Mucosa of descending colon (tissue), 3 donors: Measurements from ENCODE around the gene PHF21A. TPM values are rescaled to one million over a fixed set of nuclear protein-coding genes. Genes with fewer than 3 reads are reported as not detected.

ENCODE experiments used
- ATAC-seq: fragments of 200-7000 bp; cut with Tn5 transposase; one replicate; pipeline ENCODE4 v1.9.1; 2020; ENCODE audit warnings: mild to moderate bottlenecking, moderate library complexity
- DNase-seq, 3 donors: peaks; one replicate each; pipeline ENCODE4 v3.0.0-alpha.2; 2020
- H3K36me3 ChIP-seq: fragments of 200-600 bp; one replicate; pipeline ENCODE4 v1.8.0; 2021; ENCODE audit warnings: low read depth, mild to moderate bottlenecking
- H3K4me1 ChIP-seq: fragments of 200-600 bp; one replicate; pipeline ENCODE4 v1.8.0; 2021; ENCODE audit warnings: low read depth, mild to moderate bottlenecking
- H3K4me3 ChIP-seq: fragments of 200-600 bp; one replicate; pipeline ENCODE4 v1.8.0; 2021; ENCODE audit warnings: mild to moderate bottlenecking
- H3K9me3 ChIP-seq: fragments of 200-600 bp; one replicate; pipeline ENCODE4 v1.8.0; 2021; ENCODE audit warnings: mild to moderate bottlenecking
- intact Hi-C, 2 donors: fragments of 100-400 bp; cut with DNase I in 1 of 2; cut with micrococcal nuclease in 1 of 2; formaldehyde crosslinking; loops; one replicate each; pipeline versions ENCODE4 v1.11.0 to v1.11.1; 2022; cut with DNase I, micrococcal nuclease
- total RNA-seq, 3 donors: library from RNA; stranded (reverse); fragmentation: NEBNext Ultra II Directional in 2 of 3; extraction: Animal tissue kit (Norgen Biotek cat#: 25700) in 2 of 3; gene quantifications; one replicate each; pipeline versions ENCODE4 v1.2.1 to v1.2.4, GENCODE V29; 2021 to 2023
- TF ChIP-seq, protein P1 (sequence below): fragments of 200-600 bp; IDR thresholded peaks from one replicate; pipeline ENCODE4 v1.8.0; 2022; ENCODE audit warnings: antibody characterized with exemption, mild to moderate bottlenecking
- donor health status: DM: no; HTN: no; CAD: no; lungs with moderate emphysema.
- donor health status: DM: no; HTN: no; CAD: no.
- donor health status: DM: no; HTN: yes; CAD: no.

The PHF21A gene
- total RNA-seq, 3 donors from 2014 or later: 20.3 to 78.1 (median 23.3) TPM

DNA sequence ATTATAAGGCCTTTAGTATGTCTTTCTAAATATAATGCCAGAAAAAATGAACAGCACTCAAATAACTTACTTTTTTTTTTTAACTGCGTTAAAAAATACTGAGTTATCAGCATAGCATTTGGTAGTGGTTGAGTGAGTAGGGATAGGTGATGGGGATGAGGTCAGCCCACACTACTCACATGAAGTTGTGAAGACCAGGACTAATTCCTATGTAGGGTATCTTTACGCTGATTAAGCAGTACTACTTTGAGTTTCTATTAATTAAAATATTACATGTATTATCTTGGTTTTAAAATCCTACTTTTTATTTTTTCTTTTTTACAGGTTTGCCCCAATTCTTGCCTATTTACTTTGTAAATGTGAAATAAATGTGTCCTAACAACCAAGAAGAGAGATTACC is 13.5 kb downstream of the PHF21A start:
- ATAC-seq (no peak), DNase-seq (no peak)
- no peak overlapping the region for H3K4me3 ChIP-seq
- no peaks in the 10 kb centered on the region for H3K9me3 ChIP-seq
- intact Hi-C loops: no loop called here
- TF ChIP-seq, protein P1, sequence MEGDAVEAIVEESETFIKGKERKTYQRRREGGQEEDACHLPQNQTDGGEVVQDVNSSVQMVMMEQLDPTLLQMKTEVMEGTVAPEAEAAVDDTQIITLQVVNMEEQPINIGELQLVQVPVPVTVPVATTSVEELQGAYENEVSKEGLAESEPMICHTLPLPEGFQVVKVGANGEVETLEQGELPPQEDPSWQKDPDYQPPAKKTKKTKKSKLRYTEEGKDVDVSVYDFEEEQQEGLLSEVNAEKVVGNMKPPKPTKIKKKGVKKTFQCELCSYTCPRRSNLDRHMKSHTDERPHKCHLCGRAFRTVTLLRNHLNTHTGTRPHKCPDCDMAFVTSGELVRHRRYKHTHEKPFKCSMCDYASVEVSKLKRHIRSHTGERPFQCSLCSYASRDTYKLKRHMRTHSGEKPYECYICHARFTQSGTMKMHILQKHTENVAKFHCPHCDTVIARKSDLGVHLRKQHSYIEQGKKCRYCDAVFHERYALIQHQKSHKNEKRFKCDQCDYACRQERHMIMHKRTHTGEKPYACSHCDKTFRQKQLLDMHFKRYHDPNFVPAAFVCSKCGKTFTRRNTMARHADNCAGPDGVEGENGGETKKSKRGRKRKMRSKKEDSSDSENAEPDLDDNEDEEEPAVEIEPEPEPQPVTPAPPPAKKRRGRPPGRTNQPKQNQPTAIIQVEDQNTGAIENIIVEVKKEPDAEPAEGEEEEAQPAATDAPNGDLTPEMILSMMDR: no peak
- H3K36me3 ChIP-seq: no peaks in the 10 kb centered on the region
- peaks cover 1% of the 10 kb centered on the region for H3K4me1 ChIP-seq

DNA sequence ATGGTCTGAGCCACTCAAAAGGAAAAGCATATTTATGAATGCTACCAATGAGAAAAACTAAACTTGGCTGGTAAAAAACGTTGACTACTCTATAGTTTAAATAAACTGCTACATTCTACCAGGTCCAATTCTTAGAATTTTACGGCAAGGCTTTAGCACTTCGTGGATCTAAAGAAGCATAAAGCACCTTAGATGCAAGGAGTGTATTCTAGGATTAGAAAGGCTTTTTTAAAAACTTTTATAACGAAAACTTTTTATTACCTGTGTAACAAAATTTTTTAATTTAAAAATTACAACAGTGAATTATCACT is 13.9 kb downstream of the PHF21A start:
- intact Hi-C loops: no loop called here
- Histone ChIP-seq H3K4me3 (no peak overlapping the region), H3K9me3 (no peaks in the 10 kb centered on the region), H3K36me3 (no peaks in the 10 kb centered on the region), H3K4me1 (no peaks in the 10 kb centered on the region)
- DNase-seq: no peak
- TF ChIP-seq, protein P1: no peak
- no peak for ATAC-seq

DNA sequence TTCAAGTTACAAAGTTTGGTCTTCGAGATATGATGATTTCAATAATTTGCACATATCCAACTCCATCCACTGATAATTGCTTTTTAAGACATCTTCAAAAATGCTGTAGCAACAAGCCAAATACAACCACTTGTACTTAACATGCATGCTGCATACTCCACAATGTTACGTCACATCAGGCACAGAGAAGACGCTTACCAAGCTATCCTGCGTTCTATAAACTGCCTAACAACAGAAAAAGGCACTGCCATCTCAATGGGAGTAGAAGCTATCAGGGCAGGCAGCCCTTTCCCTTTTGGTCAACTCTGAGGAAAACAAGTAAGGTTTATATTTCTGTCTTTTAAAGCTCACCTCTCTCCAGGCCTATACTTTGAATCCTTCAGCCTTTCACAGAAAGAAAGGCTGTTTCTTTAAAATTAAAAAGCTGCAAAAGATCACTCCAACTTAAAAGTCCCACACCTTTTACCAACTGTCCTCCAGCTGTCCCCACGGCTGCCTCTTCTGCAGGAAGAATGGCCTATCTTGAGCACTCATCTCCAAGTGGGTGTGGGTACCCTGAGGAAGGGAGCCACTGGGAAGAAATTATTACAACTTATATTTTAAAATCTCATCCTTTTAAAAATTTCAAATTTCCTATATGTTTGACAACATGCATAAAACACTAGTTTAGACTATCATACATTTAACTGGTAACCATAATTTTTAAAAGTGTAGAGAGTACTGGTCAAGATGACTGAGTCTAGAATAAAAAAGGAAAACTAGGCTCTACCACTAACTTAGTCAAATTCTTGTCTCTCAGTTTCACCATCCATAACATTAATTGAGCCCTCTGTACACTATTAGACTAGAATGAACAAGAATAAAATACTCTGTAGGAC is 14.5 kb downstream of the PHF21A start:
- no peaks in the 10 kb centered on the region for H3K36me3 ChIP-seq
- no peaks in the 10 kb centered on the region for H3K4me1 ChIP-seq
- H3K4me3 ChIP-seq: no peak overlapping the region
- TF ChIP-seq, protein P1: no peak
- H3K9me3 ChIP-seq: no peaks in the 10 kb centered on the region
- intact Hi-C loops: no loop called here
- DNase-seq: no peak
- ATAC-seq: no peak

DNA sequence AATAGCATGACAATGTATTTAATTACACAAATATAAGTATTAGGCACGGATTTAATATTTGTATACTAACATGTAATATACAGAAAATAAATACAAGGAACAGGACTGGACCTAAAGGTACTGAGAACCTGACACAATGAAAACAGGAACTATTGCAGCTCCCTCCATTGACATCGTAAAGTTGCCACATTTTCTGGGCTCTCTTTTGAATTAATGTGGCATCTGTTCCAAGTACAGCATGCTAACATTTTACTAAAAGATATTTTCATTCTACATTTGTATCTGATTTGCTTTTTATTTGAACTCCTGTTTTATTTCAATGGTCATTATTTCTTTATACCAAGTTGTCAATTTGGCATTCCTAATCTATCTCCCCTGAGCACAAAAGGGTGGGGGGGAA is 15.3 kb downstream of the PHF21A start:
- intact Hi-C loops: no loop called here
- no peak for ATAC-seq
- H3K9me3 ChIP-seq: no peaks in the 10 kb centered on the region

DNA sequence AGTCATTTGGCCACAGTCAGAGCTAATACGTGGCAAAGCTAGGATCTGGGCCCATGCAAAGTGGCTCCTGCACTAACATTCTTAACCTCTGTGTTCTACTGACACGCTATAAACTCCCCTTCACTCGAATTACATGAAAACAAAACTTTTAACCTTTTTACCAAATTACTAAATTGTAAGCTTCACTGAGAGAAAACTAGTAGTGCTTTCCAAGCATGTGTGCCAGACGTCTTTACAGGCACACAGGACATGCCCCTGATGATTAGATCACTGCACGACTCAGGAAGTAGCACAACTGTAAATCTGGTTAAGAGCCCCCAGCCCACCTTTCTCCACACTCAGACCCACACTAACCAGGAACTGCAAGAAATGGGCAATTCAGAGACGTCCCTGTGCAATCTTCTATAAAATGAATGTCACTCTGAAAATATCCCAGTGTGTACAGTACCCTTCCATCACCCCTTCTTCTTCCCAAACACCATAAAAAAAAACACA is 16.1 kb downstream of the PHF21A start:
- H3K36me3 ChIP-seq: no peaks in the 10 kb centered on the region
- no peak for ATAC-seq
- peaks cover 5% of the 10 kb centered on the region for H3K4me1 ChIP-seq
- TF ChIP-seq, protein P1: no peak
- H3K9me3 ChIP-seq: no peaks in the 10 kb centered on the region
- DNase-seq: no peak
- no peak overlapping the region for H3K4me3 ChIP-seq
- intact Hi-C loops: no loop called here

More for the DNA sequence above, 15.3 kb downstream of the PHF21A start:
- TF ChIP-seq, protein P1: no peak
- DNase-seq: no peak
- Histone ChIP-seq H3K36me3 (no peaks in the 10 kb centered on the region), H3K4me1 (peaks cover 2% of the 10 kb centered on the region), H3K4me3 (no peak overlapping the region)
